AG09309 (cell line): ENCODE results near the gene CCDC61.

Experiments
- DNase-seq: peaks from one replicate; pipeline ENCODE4 v3.0.0-alpha.2; 2010; ENCODE audit warnings: low read depth
- H3K4me3 ChIP-seq: 2 replicates; pipeline ENCODE4 v1.5.1; 2011; ENCODE audit warnings: mild to moderate bottlenecking, low read depth, low read length, moderate library complexity; ENCODE audit not compliant: control insufficient read depth
- CTCF ChIP-seq: IDR thresholded peaks from 2 replicates; pipeline ENCODE4 v1.5.1; 2011; ENCODE audit warnings: mild to moderate bottlenecking, low read depth, low read length, inconsistent platforms; ENCODE audit not compliant: insufficient read depth, control insufficient read depth; ENCODE audit errors: missing control alignments

The CCDC61 gene

GRCh38 chr19:46036744-46037128 lies 41.5 kb downstream of the CCDC61 start:
- H3K4me3 ChIP-seq: no peak overlapping the region
- no peak for TF ChIP-seq CTCF
- DNase-seq: no peak

- DNase-seq: no peak
- H3K4me3 ChIP-seq: no peak overlapping the region
- TF ChIP-seq CTCF: no peak
Observed at GRCh38 chr19:46040125-46040524, 44.9 kb downstream of the CCDC61 start.

- no peak within 1 kb of the TSS for H3K4me3 ChIP-seq
- no peak for DNase-seq
- no peak for TF ChIP-seq CTCF
Observed at GRCh38 chr19:46040952-46041500, 45.8 kb downstream of the CCDC61 start, which contains the start of gene IGFL4. Gene IGFL4, minus strand, starts transcription at chr19:46041002. Its CDS starts 40 bp downstream, at chr19:46040962.

GRCh38 chr19:46042252-46042883 lies 47.1 kb downstream of the CCDC61 start:
- DNase-seq: no peak
- H3K4me3 ChIP-seq: no peak overlapping the region
- no peak for TF ChIP-seq CTCF

GRCh38 chr19:46043519-46043918 lies 48.3 kb downstream of the CCDC61 start:
- no peak for TF ChIP-seq CTCF
- no peak overlapping the region for H3K4me3 ChIP-seq
- DNase-seq: no peak

GRCh38 chr19:46049597-46049996 lies 54.3 kb downstream of the CCDC61 start:
- H3K4me3 ChIP-seq: no peak overlapping the region
- no peak for TF ChIP-seq CTCF
- DNase-seq: no peak
